T-cell (primary cell): ENCODE measurements around the gene GFRA1. TPM values are rescaled to one million over a fixed set of nuclear protein-coding genes. Genes with fewer than 3 reads are reported as not detected.

Source experiments
- ATAC-seq, 4 experiments: fragments of 200-7000 bp in 3 of 4; fragments of 150-1000 bp in 1 of 4; cut with Tn5 transposase; replicated peaks in 1 of 4; 1 replicate in 3 of 4; 2 replicates in 1 of 4; pipeline ENCODE4 v1.10.0; 2021; ENCODE audit warnings: moderate library complexity in 3 of 4, mild to moderate bottlenecking in 2 of 4, moderate number of reproducible peaks in 1 of 4
- CTCF ChIA-PET, 2 donors: fragments of 300-600 bp; sonication (Branson Sonifier 250); formaldehyde crosslinking; loops; one replicate each; lab custom pipeline; 2022; ENCODE audit warnings: antibody characterized with exemption in 2 of 2; lab: Charles Lee
- POLR2A ChIA-PET, 2 donors: fragments of 300-600 bp; sonication (Branson Sonifier 250); formaldehyde crosslinking; loops; one replicate each; lab custom pipeline; 2022; ENCODE audit warnings: antibody characterized with exemption in 2 of 2; lab: Charles Lee
- DNase-seq, 35 experiments: peaks; one replicate each; pipeline versions ENCODE4 v3.0.0 to v3.0.0-alpha.2; 2013 to 2023
- H3K27ac ChIP-seq: one replicate; pipeline ENCODE4 v1.5.1; 2013; ENCODE audit warnings: low read length
- H3K27me3 ChIP-seq, 2 experiments: replicated peaks in 1 of 2; 1 replicate in 1 of 2; 2 replicates in 1 of 2; pipeline versions ENCODE4 v1.6.1 to v1.7.0; 2013; ENCODE audit warnings: low read length in 1 of 2, mixed read lengths in 1 of 2; ENCODE audit not compliant: control insufficient read depth in 2 of 2, insufficient read depth in 2 of 2; ENCODE audit errors: extremely low read depth in 1 of 2
- H3K36me3 ChIP-seq, 2 donors: 1 replicate in 1 of 2; 2 replicates in 1 of 2; pipeline versions ENCODE4 v1.6.1 to v1.7.0; 2013; ENCODE audit warnings: low read length in 1 of 2; ENCODE audit not compliant: control insufficient read depth in 2 of 2, insufficient read depth in 1 of 2; ENCODE audit errors: extremely low read depth in 1 of 2
- H3K4me1 ChIP-seq, 2 experiments: 1 replicate in 1 of 2; 2 replicates in 1 of 2; pipeline versions ENCODE4 v1.6.1 to v1.7.0; 2013; ENCODE audit warnings: low read length in 2 of 2, mixed read lengths in 1 of 2; ENCODE audit not compliant: insufficient read depth in 2 of 2, control insufficient read depth in 1 of 2; ENCODE audit errors: extremely low read depth in 1 of 2
- H3K4me3 ChIP-seq, 2 donors: 1 replicate in 1 of 2; 2 replicates in 1 of 2; pipeline versions ENCODE4 v1.5.1 to v1.7.0; 2013; ENCODE audit warnings: mild to moderate bottlenecking in 2 of 2, low read length in 1 of 2, moderate library complexity in 1 of 2; ENCODE audit not compliant: control insufficient read depth in 1 of 2; ENCODE audit errors: extremely low read depth in 1 of 2
- H3K9me3 ChIP-seq: 2 replicates; pipeline ENCODE4 v1.7.0; 2013
- H3K27ac Mint-ChIP-seq, 2 donors: one replicate each; pipeline ENCODE4 v1.8.0; 2020 to 2021; ENCODE audit warnings: mild to moderate bottlenecking in 2 of 2, mixed read lengths in 2 of 2
- H3K27me3 Mint-ChIP-seq, 2 donors: one replicate each; pipeline ENCODE4 v1.8.0; 2021 to 2022; ENCODE audit warnings: mixed read lengths in 2 of 2
- H3K36me3 Mint-ChIP-seq: one replicate; pipeline ENCODE4 v1.8.0; 2021; ENCODE audit warnings: mixed read lengths
- H3K4me1 Mint-ChIP-seq, 3 donors: one replicate each; pipeline ENCODE4 v1.8.0; 2020 to 2022; ENCODE audit warnings: mixed read lengths in 3 of 3, mild to moderate bottlenecking in 1 of 3
- H3K4me3 Mint-ChIP-seq, 3 donors: one replicate each; pipeline ENCODE4 v1.8.0; 2020 to 2022; ENCODE audit warnings: mild to moderate bottlenecking in 3 of 3, mixed read lengths in 3 of 3, moderate library complexity in 3 of 3
- H3K9me3 Mint-ChIP-seq, 3 donors: one replicate each; pipeline ENCODE4 v1.8.0; 2020 to 2022; ENCODE audit warnings: mixed read lengths in 3 of 3
- WGBS: methylation state at CpG from one replicate; pipeline ENCODE4 v1.1.5; 2013; ENCODE audit warnings: missing lambda C conversion rate; ENCODE audit not compliant: insufficient coverage; 5-methylcytosine and 5-hydroxymethylcytosine counted together
- total RNA-seq, 35 experiments: library from RNA in 6 of 35; stranded (reverse) in 6 of 35; fragments of 120-200 nt in 1 of 35; gene quantifications; one replicate each; pipeline versions ENCODE4 v1.2.1 to v1.2.4 and lab custom pipeline; 2013 to 2026

The GFRA1 gene
- total RNA-seq, 5 donors from 2014 or later (not counting 1 experiment from before 2014, with no cell fraction given): 0.03 to 0.25 (median 0.20) TPM; not detected in 2

GRCh38 chr10:116207690-116208089, 65.3 kb downstream of the GFRA1 start:
- H3K27me3 ChIP-seq: no peaks in the 10 kb centered on the region
- no peaks in the 10 kb centered on the region for H3K9me3 Mint-ChIP-seq
- H3K27ac Mint-ChIP-seq: no peak overlapping the region
- no peak overlapping the region for H3K4me3 Mint-ChIP-seq
- ATAC-seq (no peak), DNase-seq (no peak)
- no peak overlapping the region for H3K4me3 ChIP-seq
- no peaks in the 10 kb centered on the region for H3K4me1 Mint-ChIP-seq
- H3K36me3 ChIP-seq: no peaks in the 10 kb centered on the region
- H3K4me1 ChIP-seq: no peaks in the 10 kb centered on the region
- no peaks in the 10 kb centered on the region for H3K27me3 Mint-ChIP-seq
- H3K9me3 ChIP-seq: no peaks in the 10 kb centered on the region
- H3K36me3 Mint-ChIP-seq: no peaks in the 10 kb centered on the region
- no peak overlapping the region for H3K27ac ChIP-seq
- POLR2A ChIA-PET: no interaction called here
- CTCF ChIA-PET: no interaction called here
- 71% methylated on average over 7 of the region's 7 CpGs for WGBS

- Histone ChIP-seq H3K27ac (no peak overlapping the region), H3K9me3 (no peaks in the 10 kb centered on the region), H3K27me3 (no peaks in the 10 kb centered on the region), H3K4me3 (no peak overlapping the region), H3K36me3 (no peaks in the 10 kb centered on the region), H3K4me1 (no peaks in the 10 kb centered on the region)
- H3K9me3 Mint-ChIP-seq: peaks cover 0 to 3% (median 0%) of the 10 kb centered on the region in 3 donors
- H3K4me1 Mint-ChIP-seq: no peaks in the 10 kb centered on the region
- H3K27ac Mint-ChIP-seq: no peak overlapping the region
- WGBS: 79% methylated on average over 4 of the region's 4 CpGs
- no peak overlapping the region for H3K4me3 Mint-ChIP-seq
- H3K27me3 Mint-ChIP-seq: no peaks in the 10 kb centered on the region
- ChIA-PET POLR2A (no interaction called here), CTCF (no interaction called here)
- DNase-seq (no peak), ATAC-seq (no peak)
- H3K36me3 Mint-ChIP-seq: no peaks in the 10 kb centered on the region
Measured at GRCh38 chr10:116203661-116204060, 69.3 kb downstream of the GFRA1 start.

- ChIA-PET POLR2A (no interaction called here), CTCF (no interaction called here)
- DNase-seq (no peak), ATAC-seq (no peak)
- Mint-ChIP-seq H3K9me3 (peaks cover 0 to 3% (median 0%) of the 10 kb centered on the region in 3 donors), H3K4me1 (no peaks in the 10 kb centered on the region), H3K4me3 (no peak overlapping the region), H3K36me3 (no peaks in the 10 kb centered on the region), H3K27me3 (no peaks in the 10 kb centered on the region), H3K27ac (no peak overlapping the region)
- Histone ChIP-seq H3K27ac (no peak overlapping the region), H3K4me1 (no peaks in the 10 kb centered on the region), H3K9me3 (no peaks in the 10 kb centered on the region), H3K4me3 (no peak overlapping the region), H3K27me3 (no peaks in the 10 kb centered on the region), H3K36me3 (no peaks in the 10 kb centered on the region)
- WGBS: 77% methylated on average over 4 of the region's 7 CpGs
Measured at GRCh38 chr10:116201670-116202430, 71.2 kb downstream of the GFRA1 start.

- Histone ChIP-seq H3K36me3 (no peaks in the 10 kb centered on the region), H3K9me3 (no peaks in the 10 kb centered on the region), H3K27me3 (no peaks in the 10 kb centered on the region), H3K27ac (no peak overlapping the region), H3K4me1 (no peaks in the 10 kb centered on the region), H3K4me3 (no peak overlapping the region)
- Mint-ChIP-seq H3K27ac (no peak overlapping the region), H3K27me3 (no peaks in the 10 kb centered on the region), H3K36me3 (no peaks in the 10 kb centered on the region), H3K9me3 (peaks cover 0 to 3% (median 0%) of the 10 kb centered on the region in 3 donors), H3K4me1 (no peaks in the 10 kb centered on the region), H3K4me3 (no peak overlapping the region)
- DNase-seq (no peak), ATAC-seq (no peak)
- ChIA-PET POLR2A (no interaction called here), CTCF (no interaction called here)
Measured at GRCh38 chr10:116201011-116201410, 72.0 kb downstream of the GFRA1 start.

- peaks cover 0 to 22% (median 10%) of the 10 kb centered on the region in 3 donors for H3K9me3 Mint-ChIP-seq
- CTCF ChIA-PET: no interaction called here
Measured at GRCh38 chr10:116198676-116199035, 74.3 kb downstream of the GFRA1 start.

GRCh38 chr10:116197946-116198675, 74.9 kb downstream of the GFRA1 start:
- Histone ChIP-seq H3K27me3 (no peaks in the 10 kb centered on the region), H3K27ac (no peak overlapping the region), H3K36me3 (no peaks in the 10 kb centered on the region), H3K4me1 (no peaks in the 10 kb centered on the region), H3K9me3 (no peaks in the 10 kb centered on the region), H3K4me3 (no peak overlapping the region)
- ATAC-seq (no peak), DNase-seq (no peak)
- peaks cover 0 to 22% (median 10%) of the 10 kb centered on the region in 3 donors for H3K9me3 Mint-ChIP-seq
- CTCF ChIA-PET: no interaction called here
- H3K36me3 Mint-ChIP-seq: no peaks in the 10 kb centered on the region
- H3K4me1 Mint-ChIP-seq: no peaks in the 10 kb centered on the region
- H3K27ac Mint-ChIP-seq: no peak overlapping the region
- POLR2A ChIA-PET: no interaction called here
- WGBS: 56% methylated on average over 6 of the region's 12 CpGs
- no peaks in the 10 kb centered on the region for H3K27me3 Mint-ChIP-seq
- no peak overlapping the region for H3K4me3 Mint-ChIP-seq

More at GRCh38 chr10:116198676-116199035, 74.3 kb downstream of the GFRA1 start:
- Mint-ChIP-seq H3K36me3 (no peaks in the 10 kb centered on the region), H3K4me1 (no peaks in the 10 kb centered on the region), H3K4me3 (no peak overlapping the region), H3K27ac (no peak overlapping the region), H3K27me3 (no peaks in the 10 kb centered on the region)
- Histone ChIP-seq H3K27me3 (no peaks in the 10 kb centered on the region), H3K9me3 (no peaks in the 10 kb centered on the region), H3K27ac (no peak overlapping the region), H3K4me1 (no peaks in the 10 kb centered on the region), H3K4me3 (no peak overlapping the region), H3K36me3 (no peaks in the 10 kb centered on the region)
- no peak for DNase-seq
- ATAC-seq: no peak
- POLR2A ChIA-PET: no interaction called here
- no CpG with 5 or more reads among the region's 4 CpGs for WGBS
